ENCODE results near the gene CTNNA3.
A peak's percentile ranks its signal among the peaks of the same experiment; 100 is the strongest.

Gene CTNNA3

GRCh38 chr10:66929375-66929774 is 766.6 kb downstream of the CTNNA3 start:
- no peak for DNase-seq (ENCODE audit: low spot score)

- no peak for DNase-seq (ENCODE audit: low spot score)
These were observed 767.2 kb downstream of the CTNNA3 start for GRCh38 chr10:66928776-66929175.

- DNase-seq (ENCODE audit: low spot score) = no peak
These were observed 767.8 kb downstream of the CTNNA3 start for GRCh38 chr10:66927971-66928770.

- DNase-seq (ENCODE audit: low spot score) = no peak
These were observed 768.6 kb downstream of the CTNNA3 start for GRCh38 chr10:66927251-66927935.

GRCh38 chr10:66926841-66927240 is 769.2 kb downstream of the CTNNA3 start:
- DNase-seq (ENCODE audit: low spot score) = no peak

- peak; percentile 27 for DNase-seq (ENCODE audit: low spot score)
These were observed 769.9 kb downstream of the CTNNA3 start, which contains the start of gene LRRTM3 for GRCh38 chr10:66925896-66926715. LRRTM3 (plus strand) TSS chr10:66926036.

- DNase-seq (ENCODE audit: low spot score) = no peak
These were observed 770.6 kb downstream of the CTNNA3 start for GRCh38 chr10:66925373-66925772.

- no peak for DNase-seq (ENCODE audit: low spot score)
These were observed 771.2 kb downstream of the CTNNA3 start for GRCh38 chr10:66924674-66925345.

- no peak for DNase-seq (ENCODE audit: low spot score)
These were observed 776.7 kb downstream of the CTNNA3 start for GRCh38 chr10:66919248-66919647.

GRCh38 chr10:66917104-66917503 is 778.9 kb downstream of the CTNNA3 start:
- DNase-seq (ENCODE audit: low spot score) = no peak

GRCh38 chr10:66916030-66916429 is 780.0 kb downstream of the CTNNA3 start:
- no peak for DNase-seq (ENCODE audit: low spot score)

GRCh38 chr10:66910671-66911070 is 785.3 kb downstream of the CTNNA3 start:
- DNase-seq (ENCODE audit: low spot score) = no peak

GRCh38 chr10:66892871-66893270 is 803.1 kb downstream of the CTNNA3 start:
- DNase-seq (ENCODE audit: low spot score) = no peak

- DNase-seq (ENCODE audit: low spot score) = no peak
These were observed 807.8 kb downstream of the CTNNA3 start for GRCh38 chr10:66888237-66888636.

- no peak for DNase-seq (ENCODE audit: low spot score)
These were observed 809.1 kb downstream of the CTNNA3 start for GRCh38 chr10:66886848-66887247.

- no peak for DNase-seq (ENCODE audit: low spot score)
These were observed 813.7 kb downstream of the CTNNA3 start for GRCh38 chr10:66882271-66882670.

- no peak for DNase-seq (ENCODE audit: low spot score)
These were observed 814.2 kb downstream of the CTNNA3 start for GRCh38 chr10:66881814-66882213.

GRCh38 chr10:66880826-66881225 is 815.2 kb downstream of the CTNNA3 start:
- no peak for DNase-seq (ENCODE audit: low spot score)

GRCh38 chr10:66880292-66880691 is 815.7 kb downstream of the CTNNA3 start:
- no peak for DNase-seq (ENCODE audit: low spot score)

- DNase-seq (ENCODE audit: low spot score) = no peak
These were observed 818.6 kb downstream of the CTNNA3 start for GRCh38 chr10:66877361-66877760.

GRCh38 chr10:66869635-66870034 is 826.4 kb downstream of the CTNNA3 start:
- no peak for DNase-seq (ENCODE audit: low spot score)

GRCh38 chr10:66862687-66863258 is 833.2 kb downstream of the CTNNA3 start:
- DNase-seq (ENCODE audit: low spot score) = no peak
